Activated CD8-positive, alpha-beta memory T cell treated with anti-CD3 and anti-CD28 coated beads, Interleukin-2, amount 50 U/mL, for 24 hours (primary cell): ENCODE measurements around the gene PPP1CA.

ENCODE experiments used
- DNase-seq: peaks from one replicate; pipeline ENCODE4 v3.0.0-alpha.2; 2020; ENCODE audit errors: extremely low read depth

PPP1CA gene

GRCh38 chr11:67387069-67387468 is 14.6 kb downstream of the PPP1CA start:
- DNase-seq = no peak

GRCh38 chr11:67384851-67385366 is 16.7 kb downstream of the PPP1CA start:
- no peak for DNase-seq

- DNase-seq = no peak
Observed at GRCh38 chr11:67382276-67383136, 19.2 kb downstream of the PPP1CA start.

GRCh38 chr11:67381244-67381972 is 20.2 kb downstream of the PPP1CA start:
- DNase-seq = no peak

- no peak for DNase-seq
Observed at GRCh38 chr11:67379061-67380058, 22.3 kb downstream of the PPP1CA start.

- DNase-seq = no peak
Observed at GRCh38 chr11:67378544-67378943, 23.1 kb downstream of the PPP1CA start.

GRCh38 chr11:67376873-67377808 is 24.5 kb downstream of the PPP1CA start:
- DNase-seq = no peak

GRCh38 chr11:67376063-67376820 is 25.4 kb downstream of the PPP1CA start:
- DNase-seq = no peak

GRCh38 chr11:67375320-67376055 is 26.2 kb downstream of the PPP1CA start:
- DNase-seq = no peak

GRCh38 chr11:67374571-67375281 is 26.9 kb downstream of the PPP1CA start:
- no peak for DNase-seq

- DNase-seq = no peak
Observed at GRCh38 chr11:67373648-67374570, 27.7 kb downstream of the PPP1CA start.

- no peak for DNase-seq
Observed at GRCh38 chr11:67372993-67373647, 28.5 kb downstream of the PPP1CA start, which contains the start of gene CLCF1. Gene CLCF1 (minus strand): TSS chr11:67373598. CDS start chr11:67373539, 59 bp downstream.

- no peak for DNase-seq
Observed at GRCh38 chr11:67372321-67372992, 29.2 kb downstream of the PPP1CA start.

- no peak for DNase-seq
Observed at GRCh38 chr11:67371911-67372320, 29.7 kb downstream of the PPP1CA start.

- DNase-seq = no peak
Observed at GRCh38 chr11:67371189-67371910, 30.3 kb downstream of the PPP1CA start.
